T-helper 1 cell treated with Interleukin-12 subunit alpha and Interleukin-12 subunit beta and Interleukin-4 antibody, amounts not matched to agents 30 μg/mL and 1 μg/mL, for 36 hours (primary cell): ENCODE measurements around the gene RPUSD4.

ENCODE experiments used
- H3K27ac Mint-ChIP-seq: one replicate; pipeline ENCODE4 v1.8.0; 2021; ENCODE audit warnings: mild to moderate bottlenecking, mixed read lengths
- H3K27me3 Mint-ChIP-seq: one replicate; pipeline ENCODE4 v1.8.0; 2021; ENCODE audit warnings: low read depth, mixed read lengths
- H3K36me3 Mint-ChIP-seq: one replicate; pipeline ENCODE4 v1.8.0; 2021; ENCODE audit warnings: low read depth, mixed read lengths
- H3K4me1 Mint-ChIP-seq: one replicate; pipeline ENCODE4 v1.8.0; 2021; ENCODE audit warnings: low read depth, mixed read lengths
- H3K4me3 Mint-ChIP-seq: one replicate; pipeline ENCODE4 v1.8.0; 2021; ENCODE audit warnings: mild to moderate bottlenecking, moderate library complexity, mixed read lengths
- H3K9me3 Mint-ChIP-seq: one replicate; pipeline ENCODE4 v1.8.0; 2021; ENCODE audit warnings: mixed read lengths

Gene RPUSD4

DNA sequence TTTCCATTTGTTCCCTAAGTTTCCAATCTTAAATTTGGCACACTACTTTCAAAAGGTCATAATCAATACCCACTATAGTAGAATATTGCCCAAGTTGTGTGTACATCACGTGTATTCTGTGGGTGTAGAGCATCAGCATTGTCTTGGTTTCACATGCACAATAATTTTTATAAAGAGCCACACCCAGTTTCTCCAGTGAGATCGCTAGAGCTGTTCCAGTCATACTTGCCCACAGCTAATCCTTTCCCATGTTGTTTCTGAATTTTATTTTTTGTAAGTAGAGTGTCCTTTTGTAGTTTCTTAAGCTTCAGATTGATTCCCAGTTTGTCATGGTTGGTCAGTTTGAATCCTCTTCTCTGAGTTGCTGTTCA lies 13.8 kb upstream of the RPUSD4 start:
- Mint-ChIP-seq H3K4me3 (no peak overlapping the region), H3K36me3 (no peaks in the 10 kb centered on the region), H3K4me1 (no peaks in the 10 kb centered on the region), H3K9me3 (no peaks in the 10 kb centered on the region), H3K27me3 (no peaks in the 10 kb centered on the region), H3K27ac (no peak overlapping the region)

DNA sequence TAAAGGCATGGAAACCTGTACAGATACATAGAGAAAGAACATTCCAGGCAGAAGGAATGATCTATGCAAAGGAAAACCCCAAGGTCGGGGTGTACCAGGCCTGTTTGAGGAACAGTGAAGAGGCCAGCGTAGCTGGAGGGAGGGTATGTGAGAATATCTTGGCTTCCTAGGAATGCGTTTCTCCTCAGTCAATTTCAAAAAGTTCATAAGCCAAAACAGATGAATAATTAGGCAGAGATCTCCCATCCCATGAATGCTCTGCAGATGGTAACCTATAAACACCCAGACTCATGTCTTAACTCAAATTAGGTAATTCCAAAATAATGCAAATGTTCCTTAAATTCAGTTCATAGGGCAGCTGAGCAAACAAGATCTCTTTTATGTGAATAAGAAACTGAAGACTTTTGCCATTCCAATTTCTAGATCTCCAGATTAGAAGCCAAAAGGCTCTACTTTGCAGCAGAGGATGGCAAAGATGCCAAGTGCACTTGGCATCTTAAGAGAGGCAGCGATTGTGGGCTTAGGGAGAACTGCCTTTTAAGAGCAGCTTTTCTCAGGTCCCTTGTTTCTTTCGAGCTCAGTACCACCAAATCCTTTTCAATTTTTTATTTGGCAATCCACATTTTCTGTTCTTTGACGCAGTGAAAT lies 13.3 kb upstream of the RPUSD4 start:
- no peaks in the 10 kb centered on the region for H3K9me3 Mint-ChIP-seq
- H3K27ac Mint-ChIP-seq, result no peak overlapping the region
- no peak overlapping the region for H3K4me3 Mint-ChIP-seq
- no peaks in the 10 kb centered on the region for H3K36me3 Mint-ChIP-seq
- H3K4me1 Mint-ChIP-seq, result no peaks in the 10 kb centered on the region
- H3K27me3 Mint-ChIP-seq, result no peaks in the 10 kb centered on the region

DNA sequence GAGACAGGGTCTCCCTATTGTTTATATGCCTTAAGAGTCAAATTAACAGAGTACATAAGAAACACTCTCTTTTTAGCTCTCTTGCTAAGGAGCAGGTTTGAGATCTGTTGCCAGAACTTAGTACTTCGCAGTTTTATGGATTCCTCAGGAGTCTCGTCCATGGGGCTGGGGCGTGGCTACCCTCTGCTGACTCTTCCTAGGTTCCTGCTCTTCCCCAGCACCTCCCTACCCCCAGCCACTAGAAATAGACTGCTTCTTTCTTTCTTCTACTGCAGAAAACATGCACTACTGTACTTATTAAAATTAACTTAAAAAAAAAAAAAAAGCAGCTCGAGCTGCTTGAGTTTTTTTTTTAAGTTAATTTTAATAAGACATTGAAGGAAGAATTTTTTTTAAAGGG lies 8.1 kb upstream of the RPUSD4 start:
- Mint-ChIP-seq H3K9me3 (no peaks in the 10 kb centered on the region), H3K36me3 (peaks cover 2% of the 10 kb centered on the region), H3K27me3 (no peaks in the 10 kb centered on the region), H3K4me3 (no peak overlapping the region), H3K27ac (no peak overlapping the region), H3K4me1 (peaks cover 2% of the 10 kb centered on the region)

DNA sequence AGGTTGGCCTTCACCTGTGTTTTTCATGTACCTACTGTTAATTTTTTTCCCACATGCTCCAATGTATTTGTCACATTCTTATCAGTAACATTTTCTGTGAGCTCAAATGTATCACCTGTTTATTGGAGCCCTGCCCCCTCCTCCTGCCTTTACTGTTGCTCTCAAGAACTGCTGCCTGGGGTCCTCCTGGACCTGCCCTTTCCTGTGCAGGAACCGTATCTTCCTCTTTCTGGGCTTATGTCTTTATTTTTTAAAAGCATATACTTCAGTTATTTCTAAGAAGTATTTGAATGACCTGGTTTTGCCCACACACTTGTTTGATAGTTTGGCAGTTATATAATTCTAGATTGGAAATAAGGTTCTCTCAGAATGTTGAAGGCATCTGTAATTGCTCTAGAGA lies 6.0 kb upstream of the RPUSD4 start:
- H3K9me3 Mint-ChIP-seq, result no peaks in the 10 kb centered on the region
- H3K4me1 Mint-ChIP-seq, result peaks cover 9% of the 10 kb centered on the region
- no peak overlapping the region for H3K4me3 Mint-ChIP-seq
- H3K27ac Mint-ChIP-seq, result no peak overlapping the region
- H3K36me3 Mint-ChIP-seq, result peaks cover 2% of the 10 kb centered on the region
- H3K27me3 Mint-ChIP-seq, result peaks cover 4% of the 10 kb centered on the region

DNA sequence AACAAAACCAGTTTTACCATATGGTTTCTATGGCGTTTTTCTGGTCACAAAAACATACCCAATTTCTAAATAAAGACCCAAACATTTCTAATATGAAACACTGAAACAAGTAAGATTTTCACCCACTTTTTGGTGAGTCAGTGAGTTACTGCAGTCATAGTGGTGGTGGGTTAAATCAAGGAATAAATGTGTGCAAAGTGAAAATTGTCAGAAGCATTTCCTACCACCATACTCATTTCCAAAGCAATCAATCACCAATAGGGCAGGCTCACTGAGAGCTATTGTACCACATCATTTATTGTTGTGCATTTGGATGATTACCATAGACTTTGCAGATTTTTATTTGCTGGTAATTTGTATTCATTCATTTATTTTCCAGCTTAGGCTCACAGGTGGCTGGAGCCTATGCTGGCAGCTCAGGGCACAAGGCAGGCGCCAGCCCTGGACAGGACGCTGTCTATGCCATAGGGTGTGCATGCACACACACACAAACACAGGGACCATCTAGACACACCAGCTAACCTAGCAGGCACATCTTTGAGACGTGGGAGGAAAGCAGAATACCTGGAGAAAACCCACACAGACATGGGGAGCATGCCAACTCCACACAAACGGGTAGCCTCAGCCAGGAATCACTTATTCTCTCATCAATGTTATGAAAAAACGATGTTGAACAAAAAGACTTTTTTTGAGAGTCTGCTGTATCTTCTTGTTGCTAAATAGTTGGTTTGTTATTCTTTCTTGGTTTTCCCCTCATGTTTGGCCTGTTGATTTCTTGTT lies 5.3 kb upstream of the RPUSD4 start:
- Mint-ChIP-seq H3K36me3 (peaks cover 2% of the 10 kb centered on the region), H3K9me3 (no peaks in the 10 kb centered on the region), H3K4me3 (no peak overlapping the region), H3K4me1 (peaks cover 16% of the 10 kb centered on the region), H3K27ac (no peak overlapping the region), H3K27me3 (peaks cover 4% of the 10 kb centered on the region)

DNA sequence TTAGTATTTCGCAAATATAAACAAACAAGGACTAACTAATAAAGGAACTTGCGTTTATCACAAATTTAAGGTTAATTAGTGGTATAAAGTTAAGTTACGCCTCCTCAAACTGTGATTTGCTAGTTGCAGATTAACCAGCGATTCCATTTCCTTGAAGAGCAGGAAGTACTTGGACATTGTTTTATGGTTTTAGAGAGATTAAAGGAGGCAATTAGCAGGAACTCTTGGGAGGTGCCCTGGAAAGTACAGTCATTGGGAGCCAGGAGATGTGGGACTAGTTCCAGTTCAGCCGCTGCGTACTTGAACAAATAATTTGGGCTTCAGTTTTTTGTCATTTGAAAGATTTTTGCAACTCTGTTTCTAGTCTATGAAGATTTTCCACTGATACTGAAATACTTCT lies 3.4 kb upstream of the RPUSD4 start:
- Mint-ChIP-seq H3K27ac (no peak overlapping the region), H3K4me1 (peaks cover 28% of the 10 kb centered on the region), H3K4me3 (no peak overlapping the region), H3K27me3 (peaks cover 4% of the 10 kb centered on the region), H3K36me3 (peaks cover 6% of the 10 kb centered on the region), H3K9me3 (no peaks in the 10 kb centered on the region)

DNA sequence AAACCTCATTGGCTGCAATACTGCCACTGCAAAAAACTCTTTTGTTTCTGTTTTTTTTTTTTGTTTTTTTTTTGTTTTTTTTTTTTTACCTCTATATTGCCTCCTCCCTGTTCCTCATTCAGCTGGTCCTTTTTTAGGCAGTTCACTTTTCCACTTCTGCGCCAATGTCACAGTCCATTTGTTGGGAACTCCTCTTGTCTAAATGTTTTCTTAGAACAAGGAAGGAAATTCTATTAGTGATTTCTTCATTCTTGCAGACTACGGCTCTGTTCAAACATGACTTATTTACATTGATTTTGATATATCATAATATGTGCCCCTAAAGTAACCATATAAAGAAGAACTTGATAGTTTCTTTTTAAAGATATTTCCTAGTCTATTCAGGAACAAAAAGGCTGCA lies 3.0 kb upstream of the RPUSD4 start:
- Mint-ChIP-seq H3K27me3 (peaks cover 4% of the 10 kb centered on the region), H3K4me3 (peak overlapping the region; percentile 18), H3K9me3 (no peaks in the 10 kb centered on the region), H3K36me3 (peaks cover 6% of the 10 kb centered on the region), H3K27ac (no peak overlapping the region), H3K4me1 (peaks cover 28% of the 10 kb centered on the region)

DNA sequence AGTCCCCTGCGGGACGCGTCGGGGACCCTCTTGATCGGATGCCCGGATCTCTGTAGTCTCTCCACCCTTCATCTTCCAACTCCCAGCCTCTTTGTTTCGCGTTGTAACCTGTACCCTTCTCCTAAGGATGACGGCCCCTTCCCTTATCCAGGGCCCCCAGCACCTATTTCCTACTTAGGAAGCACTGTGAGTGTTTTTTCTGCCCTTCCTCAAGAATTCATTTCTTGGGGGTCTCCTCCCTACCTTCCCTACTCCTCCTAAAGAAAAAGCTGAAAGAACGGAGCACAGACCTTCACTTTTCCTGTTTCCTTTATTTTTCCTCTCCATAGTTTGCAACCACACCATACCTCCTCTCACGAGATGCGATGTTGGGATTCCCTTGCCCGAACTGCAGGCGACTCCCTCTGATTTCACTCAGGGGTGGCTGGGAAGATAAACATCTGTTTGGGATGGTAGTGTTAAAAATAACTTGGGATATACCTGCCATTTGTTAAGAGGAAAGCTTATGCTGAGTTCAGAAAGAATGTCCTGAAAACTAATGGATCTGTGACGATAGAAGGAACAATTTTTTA lies 725 bp upstream of the RPUSD4 start:
- peaks cover 28% of the 10 kb centered on the region for H3K4me1 Mint-ChIP-seq
- H3K36me3 Mint-ChIP-seq, result peaks cover 6% of the 10 kb centered on the region
- peaks cover 4% of the 10 kb centered on the region for H3K27me3 Mint-ChIP-seq
- peak overlapping the region; percentile 95 for H3K27ac Mint-ChIP-seq
- no peaks in the 10 kb centered on the region for H3K9me3 Mint-ChIP-seq
- H3K4me3 Mint-ChIP-seq, result peak overlapping the region; percentile 99

DNA sequence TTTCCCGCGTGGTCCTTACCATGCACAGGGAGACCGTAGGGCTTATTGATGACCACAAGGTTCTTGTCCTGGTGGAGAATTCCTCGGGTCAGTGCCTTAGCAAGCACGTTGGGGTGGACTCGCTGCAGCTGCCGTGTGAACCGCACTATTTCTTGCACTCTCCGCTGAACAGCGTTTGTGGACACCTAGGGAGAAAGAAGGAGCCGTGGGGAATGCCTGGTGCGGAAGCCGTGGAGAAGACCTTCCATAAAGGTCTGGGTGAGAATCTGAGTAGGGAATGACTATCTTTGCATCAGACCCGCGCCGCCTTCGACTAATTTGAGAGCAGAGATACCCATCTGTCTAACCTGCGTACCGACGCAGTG lies 597 bp downstream of the RPUSD4 start:
- Mint-ChIP-seq H3K27ac (peak overlapping the region; percentile 95), H3K4me1 (peaks cover 28% of the 10 kb centered on the region), H3K36me3 (peaks cover 9% of the 10 kb centered on the region), H3K4me3 (peak overlapping the region; percentile 99), H3K9me3 (no peaks in the 10 kb centered on the region), H3K27me3 (peaks cover 4% of the 10 kb centered on the region)

DNA sequence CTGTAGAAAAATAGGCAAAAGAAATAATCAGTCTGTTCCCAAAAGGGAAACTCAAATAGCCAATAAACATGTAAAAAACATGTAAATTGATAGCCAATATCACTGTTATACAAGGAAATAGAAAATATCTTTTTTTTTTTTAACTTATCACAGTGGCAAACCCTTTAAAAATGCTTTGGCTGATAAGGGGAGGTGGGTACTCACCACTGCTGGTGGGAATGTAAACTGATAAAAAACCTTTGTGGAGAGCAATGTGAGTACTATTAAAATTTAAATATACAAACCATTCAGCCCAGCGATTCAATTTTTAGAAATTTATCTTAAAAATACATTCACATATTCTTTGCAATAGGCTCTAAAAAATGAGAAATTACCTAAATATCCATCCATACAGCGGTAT lies 3.6 kb downstream of the RPUSD4 start:
- H3K36me3 Mint-ChIP-seq, result peaks cover 26% of the 10 kb centered on the region
- no peaks in the 10 kb centered on the region for H3K9me3 Mint-ChIP-seq

DNA sequence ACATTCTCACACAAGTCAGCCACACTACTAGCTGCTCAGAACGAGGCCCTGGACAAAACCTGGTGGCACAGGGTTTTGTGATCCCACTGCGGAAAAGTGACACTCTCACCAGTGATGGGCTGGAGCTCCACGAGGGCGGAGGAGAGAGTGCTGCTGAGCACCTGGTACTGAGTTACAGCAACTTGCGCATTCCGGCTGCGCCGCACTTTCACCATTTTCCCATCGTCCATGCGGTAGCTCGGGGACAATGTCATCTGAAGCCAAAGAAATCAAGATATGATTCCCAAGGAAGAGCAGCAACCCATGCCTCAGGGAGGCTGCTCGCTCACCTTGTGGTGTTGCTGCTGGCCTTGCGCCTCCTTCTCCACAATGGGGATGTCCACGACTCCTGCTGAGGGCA lies 6.1 kb downstream of the RPUSD4 start:
- Mint-ChIP-seq H3K4me3 (no peak overlapping the region), H3K9me3 (no peaks in the 10 kb centered on the region), H3K27me3 (no peaks in the 10 kb centered on the region), H3K27ac (no peak overlapping the region), H3K4me1 (peaks cover 7% of the 10 kb centered on the region), H3K36me3 (peaks cover 34% of the 10 kb centered on the region)

More for the DNA sequence above, 3.6 kb downstream of the RPUSD4 start:
- H3K27ac Mint-ChIP-seq, result no peak overlapping the region
- peaks cover 25% of the 10 kb centered on the region for H3K4me1 Mint-ChIP-seq
- H3K4me3 Mint-ChIP-seq, result no peak overlapping the region
- H3K27me3 Mint-ChIP-seq, result peaks cover under 1% of the 10 kb centered on the region

DNA sequence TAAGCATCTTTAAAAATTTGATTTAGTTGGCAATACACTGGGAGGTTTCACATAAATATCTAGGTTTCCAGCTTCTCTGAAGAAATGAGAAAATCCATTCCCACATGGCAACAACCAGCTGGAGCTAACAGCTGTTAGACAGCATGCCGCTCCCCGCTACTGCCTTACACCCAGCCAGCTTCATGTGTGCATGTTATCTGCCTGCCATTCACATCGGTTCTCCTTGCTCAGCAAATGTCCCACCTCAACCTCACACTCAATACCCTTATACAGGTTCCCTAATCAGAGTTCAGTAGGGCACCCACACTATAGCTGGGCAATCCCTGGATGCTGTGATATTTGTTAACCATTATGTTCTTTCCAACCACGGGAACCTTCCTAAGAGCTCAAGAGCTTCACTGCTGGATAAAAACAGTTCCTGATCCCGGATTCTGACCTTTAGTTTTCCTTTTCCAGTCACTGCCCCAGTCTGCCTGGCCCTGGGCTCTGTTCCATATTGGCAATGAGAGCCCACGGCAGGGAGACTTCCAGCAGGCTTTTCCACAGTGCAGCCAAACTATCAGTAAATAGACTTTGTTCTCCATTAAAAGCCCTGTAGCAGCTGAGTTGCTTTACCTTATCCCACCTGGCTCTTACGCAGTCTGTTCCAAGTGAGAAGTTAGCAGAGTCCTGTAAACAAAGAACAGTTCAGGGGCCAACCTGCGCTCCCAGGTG lies 8.6 kb downstream of the RPUSD4 start:
- peaks cover 47% of the 10 kb centered on the region for H3K36me3 Mint-ChIP-seq
- H3K9me3 Mint-ChIP-seq, result no peaks in the 10 kb centered on the region
- H3K27me3 Mint-ChIP-seq, result no peaks in the 10 kb centered on the region

DNA sequence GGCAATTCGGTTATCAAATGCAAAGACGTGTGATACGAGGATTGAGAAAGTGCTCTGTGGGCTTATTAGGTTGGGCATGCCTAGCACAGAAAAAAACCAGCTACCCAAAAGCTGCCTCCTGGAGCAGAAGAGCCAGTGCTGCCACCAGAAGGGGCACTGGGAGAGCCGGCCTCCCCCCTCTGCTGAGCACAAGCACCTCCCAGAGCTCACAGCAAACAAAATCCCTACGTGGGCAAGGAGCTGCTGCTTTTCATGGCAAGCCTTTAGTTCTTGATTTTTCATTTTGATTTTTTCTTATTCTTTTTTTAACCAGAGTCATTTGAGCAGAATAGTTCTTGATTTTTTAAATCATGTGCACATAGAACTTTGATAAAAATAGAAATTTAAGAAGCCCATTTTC lies 12.8 kb downstream of the RPUSD4 start:
- Mint-ChIP-seq H3K27ac (no peak overlapping the region), H3K27me3 (no peaks in the 10 kb centered on the region), H3K4me1 (no peaks in the 10 kb centered on the region), H3K36me3 (peaks cover 43% of the 10 kb centered on the region), H3K9me3 (no peaks in the 10 kb centered on the region), H3K4me3 (no peak overlapping the region)

More for the DNA sequence above, 8.6 kb downstream of the RPUSD4 start:
- H3K4me1 Mint-ChIP-seq, result no peaks in the 10 kb centered on the region
- H3K4me3 Mint-ChIP-seq, result no peak overlapping the region
- no peak overlapping the region for H3K27ac Mint-ChIP-seq

DNA sequence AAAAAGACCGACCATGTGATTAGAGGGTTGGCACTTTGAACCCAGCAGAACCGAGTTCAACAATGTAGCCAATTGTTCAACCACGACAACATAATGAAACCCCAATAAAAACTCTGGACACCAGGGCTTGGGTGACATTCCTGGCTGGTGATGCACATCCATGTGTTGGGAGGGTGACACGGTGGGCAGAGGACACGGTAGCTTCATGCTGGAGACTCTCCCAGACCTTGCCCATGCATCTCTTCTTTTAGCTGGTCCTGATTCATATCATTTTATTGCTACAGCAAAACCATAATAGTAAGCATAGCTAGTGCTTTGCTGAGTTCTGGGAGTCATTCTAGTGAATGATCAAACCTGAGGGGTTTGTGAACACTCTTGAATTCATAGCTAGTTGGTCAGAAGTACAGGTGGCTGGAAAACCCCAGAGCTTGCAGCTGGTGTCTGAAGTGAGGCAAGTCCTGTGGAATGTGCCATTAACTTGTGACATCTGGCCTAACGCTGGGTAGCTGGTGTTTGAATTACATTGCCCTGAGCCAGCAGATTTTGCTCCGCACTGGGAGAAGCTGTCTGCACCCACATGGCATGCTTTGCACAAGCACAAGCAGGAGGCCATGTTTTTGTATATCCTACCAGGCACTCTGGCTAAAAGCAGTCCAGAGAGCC lies 14.0 kb downstream of the RPUSD4 start:
- no peaks in the 10 kb centered on the region for H3K27me3 Mint-ChIP-seq
- no peaks in the 10 kb centered on the region for H3K9me3 Mint-ChIP-seq
- H3K4me3 Mint-ChIP-seq, result no peak overlapping the region
- H3K36me3 Mint-ChIP-seq, result peaks cover 38% of the 10 kb centered on the region
- H3K4me1 Mint-ChIP-seq, result no peaks in the 10 kb centered on the region
- H3K27ac Mint-ChIP-seq, result no peak overlapping the region
